ENCODE results near the gene BTF3. TPM values are rescaled to one million over a fixed set of nuclear protein-coding genes. Genes with fewer than 3 reads are reported as not detected.
"Not testable (repeated sequence)": the region's sequence is repeated elsewhere in the genome, so short reads cannot be mapped to it uniquely, and the experiment has no call there.

BTF3 gene
- total RNA-seq, 1 donor from 2014 or later: 347 TPM

DNA sequence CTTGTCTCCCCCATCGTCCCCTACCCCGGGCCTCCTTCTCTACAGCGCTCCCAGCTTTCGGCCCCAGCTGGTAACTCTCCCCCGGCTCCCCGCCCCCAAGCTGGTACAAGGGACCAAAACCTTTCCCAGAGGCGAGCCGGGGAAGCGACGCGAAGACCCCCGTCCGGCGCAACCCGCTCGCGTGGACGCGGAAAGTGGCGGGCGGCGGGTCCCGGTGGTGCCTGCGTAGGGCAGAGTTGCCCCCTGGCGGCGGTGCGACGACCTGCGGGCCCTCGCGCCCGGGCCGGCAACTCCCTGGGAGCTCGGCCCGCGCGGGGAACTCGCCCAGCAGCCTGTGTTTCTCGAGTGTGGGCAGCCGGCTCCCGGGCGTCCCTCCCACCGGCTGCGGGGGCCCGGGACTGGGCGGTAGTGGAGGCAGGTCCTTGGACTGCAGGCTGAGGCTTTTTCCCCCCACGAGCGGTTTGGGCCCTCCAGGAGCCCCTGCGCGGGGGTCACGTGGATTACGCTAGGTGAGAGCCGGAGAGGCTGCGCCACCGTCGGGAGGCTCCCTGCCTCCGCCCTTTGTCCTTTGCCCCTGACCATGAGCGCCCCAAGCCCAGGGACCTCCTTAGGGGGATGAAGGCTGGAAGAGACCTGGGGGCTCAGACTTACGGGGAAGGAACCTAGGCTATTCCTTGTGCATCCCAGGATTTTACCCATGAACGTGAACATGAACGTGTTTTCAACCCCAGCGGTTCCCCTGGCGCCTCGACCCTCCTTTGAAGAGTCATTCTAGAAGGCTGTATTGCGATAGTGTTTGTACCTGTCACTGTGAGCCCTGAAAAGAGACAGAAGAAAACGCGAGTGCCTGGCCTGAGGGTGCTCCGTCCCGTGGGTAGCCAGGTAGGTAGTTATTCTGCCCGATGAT lies 46.8 kb upstream of the BTF3 start:
- no peak overlapping the region for H3K27ac Mint-ChIP-seq (ENCODE audit: unreplicated experiment)
- H3K27me3 Mint-ChIP-seq (ENCODE audit: unreplicated experiment): peaks cover 12% of the 10 kb centered on the region
- TF ChIP-seq CTCF (IDR thresholded peaks at IDR 0.05; ENCODE audit: partially characterized antibody, unreplicated experiment): peak; percentile 99
- H3K9me3 Mint-ChIP-seq (ENCODE audit: unreplicated experiment): peaks cover 17% of the 10 kb centered on the region
- peak; percentile 88 for DNase-seq
- H3K4me3 Mint-ChIP-seq (ENCODE audit: unreplicated experiment): peak overlapping the region; percentile 78
- H3K36me3 Mint-ChIP-seq (ENCODE audit: unreplicated experiment): no peaks in the 10 kb centered on the region
- peaks cover 5% of the 10 kb centered on the region for H3K4me1 Mint-ChIP-seq (ENCODE audit: low read depth, unreplicated experiment)

GRCh38 chr5:73452215-73452614 lies 46.0 kb upstream of the BTF3 start:
- H3K4me1 Mint-ChIP-seq (ENCODE audit: low read depth, unreplicated experiment): peaks cover 5% of the 10 kb centered on the region
- H3K27me3 Mint-ChIP-seq (ENCODE audit: unreplicated experiment): peaks cover 11% of the 10 kb centered on the region
- no peak for DNase-seq
- no peak for TF ChIP-seq CTCF (IDR thresholded peaks at IDR 0.05; ENCODE audit: partially characterized antibody, unreplicated experiment)
- H3K27ac Mint-ChIP-seq (ENCODE audit: unreplicated experiment): no peak overlapping the region
- H3K4me3 Mint-ChIP-seq (ENCODE audit: unreplicated experiment): peak overlapping the region; percentile 42
- H3K36me3 Mint-ChIP-seq (ENCODE audit: unreplicated experiment): no peaks in the 10 kb centered on the region
- H3K9me3 Mint-ChIP-seq (ENCODE audit: unreplicated experiment): peaks cover 15% of the 10 kb centered on the region

DNA sequence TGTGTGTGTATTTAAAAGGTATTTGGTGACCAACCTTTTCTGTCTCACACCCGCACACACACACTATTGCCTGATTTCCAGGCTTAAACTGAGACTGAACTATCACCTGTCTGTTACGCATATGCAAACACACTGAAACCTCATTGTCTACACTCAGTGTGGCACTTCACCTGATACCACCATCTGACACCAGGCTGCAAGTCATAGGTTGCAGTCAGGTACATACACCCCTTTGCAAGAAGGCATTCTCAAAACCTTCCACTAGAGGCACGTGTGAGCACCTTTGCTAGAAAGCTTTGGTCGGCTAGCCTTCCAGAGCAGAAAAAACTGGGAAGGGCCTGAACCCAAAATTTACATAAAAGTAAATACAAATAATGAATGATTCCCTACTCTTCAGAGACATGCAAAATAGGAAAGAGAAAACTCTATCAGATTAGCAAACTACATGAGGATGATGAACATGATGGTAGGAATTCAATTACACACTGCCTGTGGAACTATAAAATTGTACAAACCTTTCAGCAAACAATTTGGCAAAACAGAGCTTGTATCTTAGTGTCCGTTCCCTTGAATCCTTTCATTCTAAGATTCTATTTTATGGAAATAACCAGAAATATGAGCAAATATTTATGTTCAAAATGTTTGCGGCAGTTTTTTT lies 43.7 kb upstream of the BTF3 start:
- peak; percentile 69 for DNase-seq
- H3K27me3 Mint-ChIP-seq (ENCODE audit: unreplicated experiment): peaks cover 13% of the 10 kb centered on the region

GRCh38 chr5:73456462-73456861 lies 41.8 kb upstream of the BTF3 start:
- H3K27me3 Mint-ChIP-seq (ENCODE audit: unreplicated experiment): peaks cover 13% of the 10 kb centered on the region

More for the DNA sequence above, 43.7 kb upstream of the BTF3 start:
- H3K27ac Mint-ChIP-seq (ENCODE audit: unreplicated experiment): no peak overlapping the region
- peaks cover 5% of the 10 kb centered on the region for H3K4me1 Mint-ChIP-seq (ENCODE audit: low read depth, unreplicated experiment)
- peaks cover 7% of the 10 kb centered on the region for H3K9me3 Mint-ChIP-seq (ENCODE audit: unreplicated experiment)
- TF ChIP-seq CTCF (IDR thresholded peaks at IDR 0.05; ENCODE audit: partially characterized antibody, unreplicated experiment): peak; percentile 85
- no peaks in the 10 kb centered on the region for H3K36me3 Mint-ChIP-seq (ENCODE audit: unreplicated experiment)
- no peak overlapping the region for H3K4me3 Mint-ChIP-seq (ENCODE audit: unreplicated experiment)

GRCh38 chr5:73459366-73459765 lies 38.9 kb upstream of the BTF3 start:
- no peak for TF ChIP-seq CTCF (IDR thresholded peaks at IDR 0.05; ENCODE audit: partially characterized antibody, unreplicated experiment)
- H3K27ac Mint-ChIP-seq (ENCODE audit: unreplicated experiment): no peak overlapping the region
- peaks cover 8% of the 10 kb centered on the region for H3K36me3 Mint-ChIP-seq (ENCODE audit: unreplicated experiment)
- no peaks in the 10 kb centered on the region for H3K9me3 Mint-ChIP-seq (ENCODE audit: unreplicated experiment)
- no peak overlapping the region for H3K4me3 Mint-ChIP-seq (ENCODE audit: unreplicated experiment)
- H3K4me1 Mint-ChIP-seq (ENCODE audit: low read depth, unreplicated experiment): no peaks in the 10 kb centered on the region
- DNase-seq: no peak
- H3K27me3 Mint-ChIP-seq (ENCODE audit: unreplicated experiment): peaks cover 3% of the 10 kb centered on the region

More at GRCh38 chr5:73456462-73456861, 41.8 kb upstream of the BTF3 start:
- H3K9me3 Mint-ChIP-seq (ENCODE audit: unreplicated experiment); H3K36me3 Mint-ChIP-seq (ENCODE audit: unreplicated experiment); H3K4me3 Mint-ChIP-seq (ENCODE audit: unreplicated experiment); H3K4me1 Mint-ChIP-seq (ENCODE audit: low read depth, unreplicated experiment); H3K27ac Mint-ChIP-seq (ENCODE audit: unreplicated experiment); DNase-seq: not testable (repeated sequence)
